Thymus (tissue), 11 donors: ENCODE results near the gene IGSF6. TPM values are rescaled to one million over a fixed set of nuclear protein-coding genes. Genes with fewer than 3 reads are reported as not detected.
"Not testable (repeated sequence)": the region's sequence is repeated elsewhere in the genome, so short reads cannot be mapped to it uniquely, and the experiment has no call there.

Source experiments
- DNase-seq, 9 donors: peaks; one replicate each; pipeline ENCODE4 v3.0.0-alpha.2; 2013; ENCODE audit warnings: low spot score in 9 of 9, low read depth in 6 of 9, missing footprints in 1 of 9
- H3K27ac ChIP-seq, 2 donors: one replicate each; pipeline ENCODE4 v1.5.1; 2013; ENCODE audit warnings: control low read depth in 1 of 2, low read depth in 1 of 2, low read length in 1 of 2, mild to moderate bottlenecking in 1 of 2, moderate library complexity in 1 of 2
- H3K27me3 ChIP-seq, 2 donors: one replicate each; pipeline ENCODE4 v1.5.1; 2013; ENCODE audit warnings: low read length in 1 of 2; ENCODE audit not compliant: control insufficient read depth in 2 of 2, insufficient read depth in 1 of 2
- H3K36me3 ChIP-seq, 2 donors: one replicate each; pipeline ENCODE4 v1.5.1; 2013; ENCODE audit warnings: low read length in 1 of 2, mild to moderate bottlenecking in 1 of 2, moderate library complexity in 1 of 2; ENCODE audit not compliant: control insufficient read depth in 2 of 2, insufficient read depth in 2 of 2
- H3K4me1 ChIP-seq, 2 donors: one replicate each; pipeline ENCODE4 v1.5.1; 2013; ENCODE audit warnings: low read length in 2 of 2; ENCODE audit not compliant: control insufficient read depth in 2 of 2, insufficient read depth in 2 of 2
- H3K4me3 ChIP-seq, 2 donors: one replicate each; pipeline ENCODE4 v1.5.1; 2013; ENCODE audit warnings: low read length in 2 of 2, control low read depth in 1 of 2, mild to moderate bottlenecking in 1 of 2
- H3K9me3 ChIP-seq, 2 donors: one replicate each; pipeline ENCODE4 v1.5.1; 2013; ENCODE audit warnings: low read length in 1 of 2, mild to moderate bottlenecking in 1 of 2; ENCODE audit not compliant: control insufficient read depth in 2 of 2, insufficient read depth in 1 of 2
- WGBS: extraction: QIAGEN DNeasy Blood & Tissue Kit; methylation state at CpG from one replicate; pipeline ENCODE4 v1.1.7; 2013; 5-methylcytosine and 5-hydroxymethylcytosine counted together
- polyA plus RNA-seq: library from polyadenylated mRNA; stranded (reverse); fragments of 200-250 nt; gene quantifications from one replicate; pipeline ENCODE4 v1.2.3, GENCODE V29; 2013
- total RNA-seq: library from RNA; stranded (reverse); fragments of 120-200 nt; gene quantifications from one replicate; pipeline ENCODE4 v1.2.4, GENCODE V29; 2013
- donor health status: healthy.

Gene IGSF6
- total and polyA plus RNA-seq, 2 donors, result 10.7 to 16.2 TPM

DNA sequence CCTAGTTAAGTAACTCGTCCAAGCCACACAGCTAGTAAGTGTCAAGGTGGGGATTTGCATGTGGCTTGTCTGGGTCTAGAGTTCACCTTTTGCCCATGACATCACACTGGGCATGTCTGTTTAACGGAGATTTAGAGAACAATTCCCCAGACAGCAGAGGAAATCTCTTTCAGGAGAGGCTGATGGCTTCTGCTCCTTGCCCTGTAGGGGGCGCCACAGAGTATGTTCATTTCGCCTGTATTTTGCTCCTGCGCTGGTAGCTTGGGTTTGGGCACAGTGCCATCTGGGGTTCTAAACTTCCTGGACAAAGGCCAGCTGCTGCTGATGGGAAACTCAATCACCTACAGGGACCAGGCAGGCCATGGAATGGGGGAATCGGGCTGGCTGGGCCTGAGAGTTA, 31.8 kb upstream of the IGSF6 start:
- H3K4me3 ChIP-seq, result no peak overlapping the region
- 34% methylated on average over 6 of the region's 6 CpGs for WGBS
- H3K27me3 ChIP-seq, result no peaks in the 10 kb centered on the region
- no peaks in the 10 kb centered on the region for H3K4me1 ChIP-seq
- H3K36me3 ChIP-seq, result no peaks in the 10 kb centered on the region
- H3K27ac ChIP-seq, result no peak overlapping the region
- H3K9me3 ChIP-seq, result no peaks in the 10 kb centered on the region
- peak in 2 of 9 donors; percentile 8 to 9 for DNase-seq

DNA sequence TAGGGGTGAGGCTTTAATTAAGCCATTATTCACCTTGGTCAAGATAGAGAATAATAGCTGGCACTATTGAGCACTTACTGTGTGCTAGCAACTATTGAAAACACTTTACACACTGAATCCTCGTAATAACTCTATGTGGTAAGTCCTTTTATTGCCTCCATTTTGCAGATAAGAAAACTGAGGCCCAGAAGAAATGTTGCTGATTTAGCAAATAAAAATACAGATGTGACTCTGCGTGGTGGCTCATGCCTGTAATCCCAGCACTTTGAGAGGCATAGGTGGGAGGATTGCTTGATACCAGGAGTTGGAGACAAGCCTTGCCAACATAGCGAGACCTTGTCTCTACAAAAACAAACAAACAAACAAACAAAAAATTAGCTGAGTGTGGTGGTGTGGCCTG, 30.8 kb upstream of the IGSF6 start:
- 92% methylated on average over 3 of the region's 3 CpGs for whole genome bisulfite sequencing
- Histone ChIP-seq H3K27ac (no peak overlapping the region), H3K36me3 (no peaks in the 10 kb centered on the region), H3K9me3 (no peaks in the 10 kb centered on the region), H3K27me3 (no peaks in the 10 kb centered on the region), H3K4me1 (no peaks in the 10 kb centered on the region), H3K4me3 (no peak overlapping the region)
- DNase-seq, result no peak

DNA sequence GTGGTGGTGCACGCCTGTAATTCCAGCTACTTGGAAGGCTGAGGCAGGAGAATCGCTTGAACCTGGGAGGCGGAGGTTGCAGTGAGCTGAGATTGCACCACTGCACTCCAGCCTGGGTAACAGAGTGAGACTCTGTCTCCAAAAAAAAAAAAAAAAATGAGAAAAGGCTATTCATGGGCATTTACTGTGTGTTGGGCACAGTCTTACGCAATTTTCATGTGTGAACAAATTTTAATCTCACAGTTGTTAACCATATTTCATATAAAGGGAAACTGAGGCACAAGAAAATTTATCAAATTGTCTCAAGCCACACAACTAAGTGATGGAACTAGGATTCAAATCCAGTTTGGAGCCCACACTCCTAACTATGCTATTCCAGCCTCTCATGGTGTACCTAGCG, 28.3 kb upstream of the IGSF6 start:
- WGBS, result 95% methylated on average over 5 of the region's 5 CpGs
- H3K27me3 ChIP-seq, H3K4me3 ChIP-seq, H3K9me3 ChIP-seq, H3K27ac ChIP-seq, H3K4me1 ChIP-seq, H3K36me3 ChIP-seq, DNase-seq: not testable (repeated sequence)

DNA sequence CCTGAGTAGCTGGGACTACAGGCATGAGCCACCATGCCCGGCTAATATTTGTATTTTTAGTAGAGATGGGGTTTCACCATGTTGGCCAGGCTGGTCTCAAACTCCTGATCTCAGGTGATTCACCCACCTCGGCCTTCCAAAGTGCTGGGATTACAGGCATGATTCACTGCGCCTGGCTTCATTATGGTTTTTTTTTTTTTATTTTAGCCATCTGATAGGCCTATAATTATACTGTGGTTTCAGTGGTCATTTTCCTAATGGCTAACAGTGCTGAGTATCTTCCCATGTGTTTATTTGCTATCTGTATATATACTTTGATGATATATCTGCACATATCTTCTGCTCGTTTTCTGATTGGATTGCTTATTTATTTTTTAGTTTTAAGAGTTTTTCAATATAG, 22.0 kb upstream of the IGSF6 start:
- not testable (repeated sequence) for H3K27me3 ChIP-seq, H3K27ac ChIP-seq, H3K36me3 ChIP-seq, H3K4me3 ChIP-seq, H3K4me1 ChIP-seq, H3K9me3 ChIP-seq, DNase-seq
- WGBS, result 95% methylated on average over 4 of the region's 4 CpGs

DNA sequence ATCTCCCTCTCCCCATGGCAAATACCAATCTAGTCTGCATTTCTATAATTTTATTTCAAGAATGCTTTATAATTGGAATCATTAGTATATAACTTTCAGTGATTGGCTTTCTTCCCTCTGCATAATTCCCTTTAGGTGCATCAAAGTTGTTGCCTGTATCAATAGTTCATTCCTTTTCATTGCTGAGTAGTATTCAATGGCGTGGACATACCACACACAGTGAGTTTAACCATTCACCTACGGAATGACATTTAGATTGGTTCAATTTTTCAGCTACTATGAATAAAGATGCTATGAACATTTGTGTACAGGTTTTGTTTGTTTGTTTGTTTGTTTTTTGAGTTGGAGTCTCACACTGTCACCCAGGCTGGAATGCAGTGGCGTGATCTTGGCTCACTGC, 21.1 kb upstream of the IGSF6 start:
- DNase-seq, result no peak
- no peak overlapping the region for H3K27ac ChIP-seq
- H3K36me3 ChIP-seq, result no peaks in the 10 kb centered on the region
- H3K27me3 ChIP-seq, result no peaks in the 10 kb centered on the region
- no peaks in the 10 kb centered on the region for H3K4me1 ChIP-seq
- H3K9me3 ChIP-seq, result no peaks in the 10 kb centered on the region
- H3K4me3 ChIP-seq, result no peak overlapping the region
- 66% methylated on average over 3 of the region's 3 CpGs for WGBS

DNA sequence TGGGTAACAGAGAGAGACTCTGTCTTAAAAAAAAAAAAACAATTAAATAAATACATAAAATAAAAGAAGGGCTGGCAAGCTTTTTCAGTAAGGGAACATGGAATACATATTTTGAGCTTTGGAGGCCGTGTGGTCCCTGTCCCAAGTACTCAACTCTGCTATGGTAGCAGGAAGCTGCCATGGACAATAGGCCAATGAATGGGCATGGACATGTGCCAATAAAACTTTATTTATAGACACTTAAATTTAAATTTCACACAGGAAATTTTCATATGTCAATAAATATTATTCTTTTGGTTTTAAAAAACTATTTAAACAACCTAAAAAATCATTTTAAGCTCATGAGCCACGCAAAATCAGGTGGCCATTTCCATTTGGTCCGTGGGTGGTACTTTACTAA, 15.2 kb upstream of the IGSF6 start:
- Histone ChIP-seq H3K9me3 (no peaks in the 10 kb centered on the region), H3K4me1 (peaks cover 4% of the 10 kb centered on the region in 2 donors), H3K27ac (no peak overlapping the region), H3K4me3 (no peak overlapping the region), H3K36me3 (no peaks in the 10 kb centered on the region), H3K27me3 (peaks cover 0 to 25% of the 10 kb centered on the region in 2 donors)
- 97% methylated on average over 3 of the region's 3 CpGs for WGBS
- DNase-seq, result no peak

DNA sequence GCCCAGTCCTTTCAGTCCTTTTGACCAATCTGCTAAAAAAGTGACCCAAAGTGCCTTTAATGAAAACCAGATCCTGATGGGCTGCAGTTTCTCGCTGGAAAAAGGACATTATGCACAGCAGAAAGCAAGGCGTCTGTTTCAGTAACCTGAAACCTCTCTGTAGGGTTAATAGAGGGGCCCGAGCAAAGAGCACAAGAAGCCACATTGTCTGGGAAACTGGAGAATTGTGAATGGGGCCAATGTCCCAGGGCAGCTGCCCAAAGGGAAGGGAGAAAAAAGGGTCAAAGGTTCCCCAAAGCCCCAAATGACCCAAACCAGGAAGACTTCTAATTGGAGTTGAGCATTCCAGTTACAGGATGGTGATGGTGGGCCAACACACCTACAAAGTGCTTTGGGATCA, 14.4 kb upstream of the IGSF6 start:
- Histone ChIP-seq H3K9me3 (no peaks in the 10 kb centered on the region), H3K36me3 (no peaks in the 10 kb centered on the region), H3K27ac (no peak overlapping the region), H3K4me1 (peaks cover 4% of the 10 kb centered on the region in 2 donors), H3K4me3 (no peak overlapping the region), H3K27me3 (peaks cover 0 to 25% of the 10 kb centered on the region in 2 donors)
- no peak for DNase-seq
- WGBS, result 91% methylated on average over 3 of the region's 3 CpGs

DNA sequence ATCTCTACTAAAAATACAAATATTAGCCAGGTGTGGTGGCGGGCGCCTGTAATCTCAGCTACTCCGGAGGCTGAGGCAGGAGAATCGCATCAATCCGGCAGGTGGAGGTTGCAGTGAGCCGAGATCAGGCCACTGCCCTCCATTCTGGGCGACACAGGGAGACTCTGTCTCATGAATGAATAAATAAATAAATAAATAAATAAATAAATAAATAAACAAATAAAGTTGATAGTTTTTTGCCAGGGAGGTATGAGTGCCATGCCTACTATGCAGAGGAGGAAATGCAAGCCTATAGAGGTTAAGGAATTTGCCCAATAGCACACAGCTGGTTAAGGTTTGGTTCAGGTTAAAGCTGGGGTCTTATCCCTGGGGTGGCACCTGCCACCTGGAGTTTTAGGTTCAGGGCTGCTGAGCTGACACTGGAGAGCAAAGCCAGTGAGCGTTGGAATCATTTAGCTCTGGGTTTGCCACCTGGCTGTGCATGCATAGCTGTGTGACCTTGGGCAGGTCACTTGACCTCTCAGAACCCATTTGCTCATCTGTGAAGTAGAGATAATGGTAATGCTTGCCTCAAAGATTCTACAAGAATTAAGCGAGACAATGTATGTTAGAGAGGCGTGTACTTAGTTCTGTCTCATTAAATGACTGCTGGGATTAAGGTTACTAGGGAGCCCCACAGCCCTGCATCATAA, 12.5 kb upstream of the IGSF6 start:
- H3K9me3 ChIP-seq, result no peaks in the 10 kb centered on the region
- peaks cover 0 to 25% of the 10 kb centered on the region in 2 donors for H3K27me3 ChIP-seq
- no peak overlapping the region for H3K4me3 ChIP-seq
- no peak overlapping the region for H3K27ac ChIP-seq
- WGBS, result 98% methylated on average over 10 of the region's 10 CpGs
- DNase-seq, result no peak
- H3K4me1 ChIP-seq, result peaks cover 4 to 6% of the 10 kb centered on the region in 2 donors
- no peaks in the 10 kb centered on the region for H3K36me3 ChIP-seq

DNA sequence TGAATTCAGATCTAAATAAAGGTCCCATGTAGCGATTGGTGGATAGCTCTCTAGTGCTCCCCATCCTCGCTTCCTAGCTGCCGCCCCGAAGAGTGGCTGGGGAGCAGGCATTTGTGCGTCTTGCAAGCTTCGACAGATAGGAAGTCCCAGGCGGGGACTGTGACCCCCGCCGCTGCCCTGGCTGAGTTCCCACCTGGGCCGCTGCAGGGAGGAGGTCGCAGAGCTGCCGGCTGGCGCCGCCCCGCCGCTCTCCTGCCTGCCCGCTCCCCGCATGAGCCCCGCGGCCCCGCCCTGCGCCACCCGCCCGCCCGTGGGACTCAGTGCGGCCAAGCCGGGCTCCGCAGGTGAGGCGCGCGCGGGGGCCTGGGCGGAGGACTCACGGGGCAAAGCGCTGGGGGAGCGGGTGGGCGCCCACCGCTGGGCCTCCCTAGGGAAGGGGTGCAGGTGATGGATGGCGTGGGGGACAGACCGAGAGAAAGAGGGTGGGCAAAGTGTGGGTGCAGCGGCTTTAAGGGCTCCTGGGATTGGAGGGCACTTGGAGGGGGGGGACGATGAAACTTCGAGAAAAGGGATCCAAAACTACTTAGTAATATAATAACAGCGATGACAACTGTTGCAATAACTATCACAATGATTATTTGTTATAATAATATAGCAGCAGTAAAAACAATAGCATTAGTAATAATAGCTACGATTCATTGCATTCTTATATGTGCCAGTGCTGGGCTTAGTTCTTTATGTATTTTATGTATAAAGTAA, 11.7 kb upstream of the IGSF6 start, which contains the start of gene OTOA:
TSS of gene OTOA (plus strand) at position 80 of the 759 bp plus-strand sequence. CDS start 14,547 bp downstream, outside the sequence.
- Histone ChIP-seq H3K4me3 (peak within 1 kb of the TSS in 1 of 2 donors; percentile 38), H3K4me1 (peaks cover 4 to 6% of the 10 kb centered on the region in 2 donors), H3K27ac (no peak within 1 kb of the TSS), H3K36me3 (no peaks in the 10 kb centered on the region), H3K27me3 (peaks cover 0 to 25% of the 10 kb centered on the region in 2 donors), H3K9me3 (no peaks in the 10 kb centered on the region)
- WGBS, result 11% methylated on average over 45 of the region's 45 CpGs
- peak in 4 of 9 donors; percentile 26 to 51 (median 34) for DNase-seq
